ENCODE measurements around the gene APOM.

- TF ChIP-seq CTCF (IDR thresholded peaks at IDR 0.05) (no peak), POLR2A (IDR thresholded peaks at IDR 0.05) (no peak), POLR2AphosphoS5 (IDR thresholded peaks at IDR 0.05) (no peak)
Observed at GRCh38 chr6:31676322-31676903, 20.7 kb downstream of the APOM start.

Data from sigmoid colon (tissue), 4 donors.